ENCODE results near the gene CDC42BPG. TPM values are rescaled to one million over a fixed set of nuclear protein-coding genes. Genes with fewer than 3 reads are reported as not detected.

The CDC42BPG gene
- total and polyA plus RNA-seq, 9 of the 15 experiments (the other 6 are each of a cell fraction or from before 2014, with no cell fraction given): 0.04 to 8.8 (median 2.1) TPM

- TF ChIP-seq CSDE1 (IDR thresholded peaks at IDR 0.05) (no peak), TBL1XR1 (IDR thresholded peaks at IDR 0.05; ENCODE audit: low read length in 2 of 2) (no peak), MBD2 (IDR thresholded peaks at IDR 0.05; ENCODE audit: borderline replicate concordance, low read depth) (no peak), ELF2 (CRISPR knock-in tag; IDR thresholded peaks at IDR 0.05) (no peak), ZNF431 (CRISPR knock-in tag; IDR thresholded peaks at IDR 0.05) (no peak), SMC3 (conservative IDR thresholded peaks at IDR 0.05; ENCODE audit: insufficient read depth, low read depth, low read length) (no peak), E2F6 (IDR thresholded peaks at IDR 0.05; ENCODE audit: borderline replicate concordance in 1 of 2, extremely low read depth in 1 of 2, insufficient read depth in 1 of 2, insufficient read length in 1 of 2, low read depth in 1 of 2, low read length in 1 of 2, poor library complexity in 1 of 2, severe bottlenecking in 1 of 2) (peak in 1 of 2 experiments; percentile 85), ZNF174 (CRISPR knock-in tag; IDR thresholded peaks at IDR 0.05) (no peak), KAT8 (IDR thresholded peaks at IDR 0.05; ENCODE audit: low read depth) (no peak), ZNF707 (CRISPR knock-in tag; conservative IDR thresholded peaks at IDR 0.05) (no peak), ZNF699 (CRISPR knock-in tag; IDR thresholded peaks at IDR 0.05; ENCODE audit: insufficient replicate concordance) (no peak), SAFB (IDR thresholded peaks at IDR 0.05; ENCODE audit: borderline replicate concordance, low read depth, low read length) (no peak), RAD51 (IDR thresholded peaks at IDR 0.05; ENCODE audit: borderline replicate concordance, low read depth) (no peak), SNIP1 (IDR thresholded peaks at IDR 0.05; ENCODE audit: low read depth) (no peak), SUPT5H (IDR thresholded peaks at IDR 0.05) (no peak), HNRNPK (IDR thresholded peaks at IDR 0.05; ENCODE audit: low read depth, low read length, poor library complexity, severe bottlenecking) (no peak), USF2 (CRISPR knock-in tag; IDR thresholded peaks at IDR 0.05) (no peak), HMG20B (CRISPR knock-in tag; IDR thresholded peaks at IDR 0.05) (no peak), FOXJ3 (CRISPR knock-in tag; IDR thresholded peaks at IDR 0.05) (no peak), ARID1B (IDR thresholded peaks at IDR 0.05) (no peak)
- TF ChIP-seq, protein P1, sequence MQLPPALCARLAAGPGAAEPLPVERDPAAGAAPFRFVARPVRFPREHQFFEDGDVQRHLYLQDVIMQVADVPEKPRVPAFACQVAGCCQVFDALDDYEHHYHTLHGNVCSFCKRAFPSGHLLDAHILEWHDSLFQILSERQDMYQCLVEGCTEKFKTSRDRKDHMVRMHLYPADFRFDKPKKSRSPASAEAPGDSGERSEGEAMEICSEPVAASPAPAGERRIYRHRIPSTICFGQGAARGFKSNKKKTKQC (CRISPR knock-in tag; IDR thresholded peaks at IDR 0.05): no peak
Observed at GRCh38 chr11:64802370-64803157, 41.9 kb downstream of the CDC42BPG start (continued).

All from K562 (cell line).